LNCaP clone FGC (cell line): ENCODE results near the gene RGR.

Source experiments
- DNase-seq: peaks from one replicate; pipeline ENCODE4 v3.0.0-alpha.2; 2011; ENCODE audit warnings: low read depth
- H3K4me3 ChIP-seq: 2 replicates; pipeline ENCODE4 v1.5.1; 2011; ENCODE audit warnings: mild to moderate bottlenecking, low read depth, low read length, control low read depth
- CTCF ChIP-seq: IDR thresholded peaks from 2 replicates; pipeline ENCODE4 v1.5.1; 2012; ENCODE audit warnings: mild to moderate bottlenecking; ENCODE audit not compliant: control insufficient read depth, insufficient read depth; ENCODE audit errors: extremely low read depth

Gene RGR

GRCh38 chr10:84238909-84239308 lies 5.9 kb upstream of the RGR start:
- TF ChIP-seq CTCF, result no peak
- no peak overlapping the region for H3K4me3 ChIP-seq
- no peak for DNase-seq

GRCh38 chr10:84241185-84241790 lies 3.6 kb upstream of the RGR start, which contains the start of gene LRIT1:
Gene LRIT1, minus strand, starts transcription at chr10:84241546. Its CDS starts 107 bp downstream, at chr10:84241439.
- no peak within 1 kb of the TSS for H3K4me3 ChIP-seq
- TF ChIP-seq CTCF, result no peak
- DNase-seq, result no peak

- no peak for TF ChIP-seq CTCF
- no peak overlapping the region for H3K4me3 ChIP-seq
- no peak for DNase-seq
These were observed 1.1 kb upstream of the RGR start for GRCh38 chr10:84243759-84244158.

- no peak for TF ChIP-seq CTCF
- no peak overlapping the region for H3K4me3 ChIP-seq
- DNase-seq, result no peak
These were observed 2.6 kb downstream of the RGR start for GRCh38 chr10:84247496-84247895.

GRCh38 chr10:84248794-84249193 lies 3.9 kb downstream of the RGR start:
- no peak for TF ChIP-seq CTCF
- H3K4me3 ChIP-seq, result no peak overlapping the region
- no peak for DNase-seq

- no peak for DNase-seq
These were observed 10.0 kb downstream of the RGR start for GRCh38 chr10:84254552-84255478.

More at GRCh38 chr10:84254552-84255478, 10.0 kb downstream of the RGR start:
- no peak for TF ChIP-seq CTCF
- H3K4me3 ChIP-seq, result no peak overlapping the region
